ENCODE data around the gene PLN. TPM values are rescaled to one million over a fixed set of nuclear protein-coding genes. Genes with fewer than 3 reads are reported as not detected.

PLN gene
- total RNA-seq, 3 donors from 2014 or later: 2.9 to 5.7 (median 4.6) TPM

- H3K27ac ChIP-seq: no peak overlapping the region
Observed at GRCh38 chr6:118511930-118512715, 36.0 kb upstream of the PLN start.

DNA sequence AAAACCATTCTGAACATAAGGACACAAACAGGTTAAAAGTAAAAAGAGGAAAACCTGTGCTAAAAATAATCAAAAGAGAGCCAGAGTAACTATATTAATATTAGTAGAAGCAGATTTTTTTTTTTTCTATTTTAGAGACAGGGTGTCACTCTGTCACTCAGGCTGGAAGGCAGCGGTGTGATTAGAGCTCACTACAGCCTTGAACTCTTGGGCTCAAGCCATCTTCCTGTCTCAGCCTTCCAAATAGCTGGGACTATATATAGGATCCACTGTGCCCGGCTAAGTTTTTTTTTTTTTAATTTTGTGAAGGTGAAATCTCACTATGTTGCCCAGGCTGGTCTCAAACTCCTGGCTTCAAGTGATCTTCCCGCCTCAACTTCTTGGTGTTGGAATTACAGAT lies 33.4 kb upstream of the PLN start:
- Histone ChIP-seq H3K36me3 (no peaks in the 10 kb centered on the region), H3K9me3 (no peaks in the 10 kb centered on the region), H3K27ac (no peak overlapping the region), H3K4me3 (no peak overlapping the region), H3K4me1 (no peaks in the 10 kb centered on the region), H3K27me3 (no peaks in the 10 kb centered on the region)
- intact Hi-C loops (cut with DNase I; ENCODE audit: low total_unique reads): no loop called here
- no peak for TF ChIP-seq POLR2AphosphoS5 (IDR thresholded peaks at IDR 0.05)
- TF ChIP-seq, protein P1, sequence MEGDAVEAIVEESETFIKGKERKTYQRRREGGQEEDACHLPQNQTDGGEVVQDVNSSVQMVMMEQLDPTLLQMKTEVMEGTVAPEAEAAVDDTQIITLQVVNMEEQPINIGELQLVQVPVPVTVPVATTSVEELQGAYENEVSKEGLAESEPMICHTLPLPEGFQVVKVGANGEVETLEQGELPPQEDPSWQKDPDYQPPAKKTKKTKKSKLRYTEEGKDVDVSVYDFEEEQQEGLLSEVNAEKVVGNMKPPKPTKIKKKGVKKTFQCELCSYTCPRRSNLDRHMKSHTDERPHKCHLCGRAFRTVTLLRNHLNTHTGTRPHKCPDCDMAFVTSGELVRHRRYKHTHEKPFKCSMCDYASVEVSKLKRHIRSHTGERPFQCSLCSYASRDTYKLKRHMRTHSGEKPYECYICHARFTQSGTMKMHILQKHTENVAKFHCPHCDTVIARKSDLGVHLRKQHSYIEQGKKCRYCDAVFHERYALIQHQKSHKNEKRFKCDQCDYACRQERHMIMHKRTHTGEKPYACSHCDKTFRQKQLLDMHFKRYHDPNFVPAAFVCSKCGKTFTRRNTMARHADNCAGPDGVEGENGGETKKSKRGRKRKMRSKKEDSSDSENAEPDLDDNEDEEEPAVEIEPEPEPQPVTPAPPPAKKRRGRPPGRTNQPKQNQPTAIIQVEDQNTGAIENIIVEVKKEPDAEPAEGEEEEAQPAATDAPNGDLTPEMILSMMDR (IDR thresholded peaks at IDR 0.05): no peak
- TF ChIP-seq POLR2A (IDR thresholded peaks at IDR 0.05): no peak
- DNase-seq (ENCODE audit: low spot score in 2 of 2): no peak

More at GRCh38 chr6:118511930-118512715, 36.0 kb upstream of the PLN start:
- H3K4me1 ChIP-seq: no peaks in the 10 kb centered on the region
- intact Hi-C loops (cut with DNase I; ENCODE audit: low total_unique reads): no loop called here
- no peak overlapping the region for H3K4me3 ChIP-seq
- no peak for DNase-seq (ENCODE audit: low spot score in 2 of 2)
- H3K27me3 ChIP-seq: no peaks in the 10 kb centered on the region
- no peaks in the 10 kb centered on the region for H3K9me3 ChIP-seq
- no peaks in the 10 kb centered on the region for H3K36me3 ChIP-seq
- no peak for TF ChIP-seq POLR2A (IDR thresholded peaks at IDR 0.05)
- no peak for TF ChIP-seq POLR2AphosphoS5 (IDR thresholded peaks at IDR 0.05)
- TF ChIP-seq, protein P1 (IDR thresholded peaks at IDR 0.05): no peak

- intact Hi-C loops (cut with DNase I; ENCODE audit: low total_unique reads): no loop called here
- H3K27me3 ChIP-seq: no peaks in the 10 kb centered on the region
- TF ChIP-seq, protein P1 (IDR thresholded peaks at IDR 0.05): no peak
- TF ChIP-seq POLR2AphosphoS5 (IDR thresholded peaks at IDR 0.05) (no peak), POLR2A (IDR thresholded peaks at IDR 0.05) (no peak)
- H3K36me3 ChIP-seq: no peaks in the 10 kb centered on the region
- no peaks in the 10 kb centered on the region for H3K9me3 ChIP-seq
- no peaks in the 10 kb centered on the region for H3K4me1 ChIP-seq
- no peak for DNase-seq (ENCODE audit: low spot score in 2 of 2)
- H3K4me3 ChIP-seq: no peak overlapping the region
- H3K27ac ChIP-seq: no peak overlapping the region
Observed at GRCh38 chr6:118522422-118522821, 25.7 kb upstream of the PLN start.

DNA sequence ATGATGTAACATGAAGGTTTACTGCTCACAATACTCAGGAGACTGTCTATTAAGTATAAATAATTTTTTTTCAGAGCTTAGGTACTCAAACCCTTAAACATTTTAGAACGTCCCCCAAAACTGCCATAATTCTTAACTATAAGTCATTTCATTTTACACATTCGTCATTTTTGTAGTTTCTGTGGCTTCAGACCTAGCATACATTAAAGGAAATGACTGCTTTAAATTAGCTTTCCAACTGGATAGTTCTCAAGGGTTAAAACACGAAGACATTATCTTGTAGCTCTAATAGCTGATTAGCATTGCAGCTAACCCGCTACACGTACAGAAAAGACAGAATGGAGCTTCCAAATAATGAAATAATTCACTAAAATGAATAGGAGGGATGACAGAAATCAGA lies 24.9 kb upstream of the PLN start:
- no peaks in the 10 kb centered on the region for H3K9me3 ChIP-seq
- no peak for DNase-seq (ENCODE audit: low spot score in 2 of 2)
- H3K27me3 ChIP-seq: no peaks in the 10 kb centered on the region
- no peak overlapping the region for H3K4me3 ChIP-seq
- no peaks in the 10 kb centered on the region for H3K36me3 ChIP-seq
- intact Hi-C loops (cut with DNase I; ENCODE audit: low total_unique reads): no loop called here
- no peaks in the 10 kb centered on the region for H3K4me1 ChIP-seq
- TF ChIP-seq, protein P1 (IDR thresholded peaks at IDR 0.05): no peak
- TF ChIP-seq POLR2A (IDR thresholded peaks at IDR 0.05) (no peak), POLR2AphosphoS5 (IDR thresholded peaks at IDR 0.05) (no peak)
- no peak overlapping the region for H3K27ac ChIP-seq

GRCh38 chr6:118524686-118525085 lies 23.4 kb upstream of the PLN start:
- H3K36me3 ChIP-seq: no peaks in the 10 kb centered on the region
- H3K27me3 ChIP-seq: no peaks in the 10 kb centered on the region
- H3K27ac ChIP-seq: no peak overlapping the region
- H3K4me3 ChIP-seq: no peak overlapping the region
- H3K9me3 ChIP-seq: no peaks in the 10 kb centered on the region
- TF ChIP-seq, protein P1 (IDR thresholded peaks at IDR 0.05): no peak
- TF ChIP-seq POLR2A (IDR thresholded peaks at IDR 0.05) (no peak), POLR2AphosphoS5 (IDR thresholded peaks at IDR 0.05) (no peak)
- intact Hi-C loops (cut with DNase I; ENCODE audit: low total_unique reads): no loop called here
- DNase-seq (ENCODE audit: low spot score in 2 of 2): no peak
- no peaks in the 10 kb centered on the region for H3K4me1 ChIP-seq
